ENCODE results near the gene COBL. TPM values are rescaled to one million over a fixed set of nuclear protein-coding genes. Genes with fewer than 3 reads are reported as not detected.

The COBL gene
- polyA plus RNA-seq, 3 donors: not detected

DNA sequence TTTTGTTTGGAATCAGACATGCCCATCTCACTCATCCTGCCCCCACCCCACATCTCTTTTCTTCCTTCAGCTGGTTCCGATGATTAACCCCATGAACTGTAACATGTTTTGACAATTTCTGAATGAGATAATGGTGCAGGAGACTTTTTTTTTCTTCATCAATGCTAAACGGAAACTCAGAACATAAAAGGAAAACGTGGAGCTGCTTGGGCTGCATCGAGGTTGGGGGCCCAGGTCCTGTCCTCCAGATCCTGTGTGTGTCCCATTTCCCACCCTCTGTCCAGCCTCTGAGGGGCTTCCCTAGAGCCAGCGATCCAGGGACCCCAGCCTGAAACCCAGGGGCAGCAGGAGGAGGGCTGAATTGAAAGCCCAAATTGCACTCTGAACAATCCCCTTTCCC lies 270.1 kb downstream of the COBL start:
- intact Hi-C loops (cut with micrococcal nuclease): no loop called here
- 83% methylated on average over 2 of the region's 5 CpGs for WGBS (ENCODE audit: insufficient coverage)
- Histone ChIP-seq H3K4me2 (replicated peaks; ENCODE audit: extremely low read depth, low read length, poor library complexity, severe bottlenecking) (no peak overlapping the region), H3K4me3 (replicated peaks in 1 of 3; ENCODE audit: low read depth in 2 of 3, low read length in 3 of 3) (no peak overlapping the region), H3K4me1 (ENCODE audit: control insufficient read depth in 1 of 2, insufficient read depth in 2 of 2, low read length in 2 of 2) (no peaks in the 10 kb centered on the region), H3K27ac (ENCODE audit: low read depth in 1 of 2, low read length in 2 of 2) (no peak overlapping the region), H3K9ac (ENCODE audit: insufficient read depth, low read length, poor library complexity, severe bottlenecking) (no peak overlapping the region), H3K9me3 (replicated peaks in 1 of 2; ENCODE audit: control insufficient read depth in 1 of 2, insufficient read depth in 1 of 2, low read length in 2 of 2) (no peaks in the 10 kb centered on the region), H4K20me1 (ENCODE audit: insufficient read depth, low read length) (no peaks in the 10 kb centered on the region), H3K27me3 (ENCODE audit: control insufficient read depth in 2 of 2, insufficient read depth in 2 of 2, low read length in 2 of 2) (no peaks in the 10 kb centered on the region), H3K79me2 (ENCODE audit: insufficient read depth, low read length) (no peaks in the 10 kb centered on the region), H3K36me3 (replicated peaks in 1 of 2; ENCODE audit: control insufficient read depth in 1 of 2, insufficient read depth in 2 of 2, low read length in 2 of 2) (no peaks in the 10 kb centered on the region), H2AFZ (ENCODE audit: insufficient read depth, low read depth, low read length, poor library complexity, severe bottlenecking) (no peak overlapping the region)
- Mint-ChIP-seq H3K4me3 (no peak overlapping the region), H3K27me3 (ENCODE audit: low read depth in 3 of 3) (peaks cover 0 to 5% (median 0%) of the 10 kb centered on the region in 3 donors), H3K9me3 (no peaks in the 10 kb centered on the region), H3K36me3 (no peaks in the 10 kb centered on the region), H3K27ac (no peak overlapping the region), H3K4me1 (no peaks in the 10 kb centered on the region)
- TF ChIP-seq CTCF (IDR thresholded peaks at IDR 0.05): no peak
- DNase-seq: no peak

GRCh38 chr7:51046103-51046466 lies 270.5 kb downstream of the COBL start:
- H3K27me3 Mint-ChIP-seq (ENCODE audit: low read depth in 3 of 3): peaks cover 0 to 5% (median 0%) of the 10 kb centered on the region in 3 donors
- TF ChIP-seq CTCF (IDR thresholded peaks at IDR 0.05): no peak
- H3K4me2 ChIP-seq (replicated peaks; ENCODE audit: extremely low read depth, low read length, poor library complexity, severe bottlenecking): no peak overlapping the region
- H4K20me1 ChIP-seq (ENCODE audit: insufficient read depth, low read length): no peaks in the 10 kb centered on the region
- DNase-seq: no peak
- no peak overlapping the region for H2AFZ ChIP-seq (ENCODE audit: insufficient read depth, low read depth, low read length, poor library complexity, severe bottlenecking)
- no peak overlapping the region for H3K4me3 Mint-ChIP-seq
- no peaks in the 10 kb centered on the region for H3K4me1 Mint-ChIP-seq
- H3K36me3 Mint-ChIP-seq: no peaks in the 10 kb centered on the region
- intact Hi-C loops (cut with micrococcal nuclease): no loop called here
- H3K4me3 ChIP-seq (replicated peaks in 1 of 3; ENCODE audit: low read depth in 2 of 3, low read length in 3 of 3): no peak overlapping the region
- H3K79me2 ChIP-seq (ENCODE audit: insufficient read depth, low read length): no peaks in the 10 kb centered on the region
- H3K9me3 ChIP-seq (replicated peaks in 1 of 2; ENCODE audit: control insufficient read depth in 1 of 2, insufficient read depth in 1 of 2, low read length in 2 of 2): no peaks in the 10 kb centered on the region
- no peaks in the 10 kb centered on the region for H3K4me1 ChIP-seq (ENCODE audit: control insufficient read depth in 1 of 2, insufficient read depth in 2 of 2, low read length in 2 of 2)
- 91% methylated on average over 4 of the region's 4 CpGs for WGBS (ENCODE audit: insufficient coverage)
- no peaks in the 10 kb centered on the region for H3K9me3 Mint-ChIP-seq
- no peaks in the 10 kb centered on the region for H3K27me3 ChIP-seq (ENCODE audit: control insufficient read depth in 2 of 2, insufficient read depth in 2 of 2, low read length in 2 of 2)
- no peaks in the 10 kb centered on the region for H3K36me3 ChIP-seq (replicated peaks in 1 of 2; ENCODE audit: control insufficient read depth in 1 of 2, insufficient read depth in 2 of 2, low read length in 2 of 2)
- H3K27ac ChIP-seq (ENCODE audit: low read depth in 1 of 2, low read length in 2 of 2): no peak overlapping the region
- H3K9ac ChIP-seq (ENCODE audit: insufficient read depth, low read length, poor library complexity, severe bottlenecking): no peak overlapping the region
- H3K27ac Mint-ChIP-seq: no peak overlapping the region

Measured in CD14-positive monocyte (primary cell).